Stomach (tissue), 9 donors: ENCODE measurements around the gene LIPT2. TPM values are rescaled to one million over a fixed set of nuclear protein-coding genes. Genes with fewer than 3 reads are reported as not detected.
A peak's percentile ranks its signal among the peaks of the same experiment; 100 is the strongest.

Source experiments
- DNase-seq, 2 donors: peaks; one replicate each; pipeline versions ENCODE4 v3.0.0 to v3.0.0-alpha.2; 2013 to 2019
- H3K27ac ChIP-seq, 5 donors: fragments of 200-600 bp in 4 of 5; sonication (generic) in 4 of 5; one replicate each; pipeline ENCODE4 v1.5.1; 2013 to 2019; ENCODE audit warnings: mild to moderate bottlenecking in 1 of 5, moderate library complexity in 1 of 5
- H3K27me3 ChIP-seq, 3 donors: fragments of 200-600 bp; sonication (generic); one replicate each; pipeline ENCODE4 v1.5.1; 2017 to 2019; ENCODE audit warnings: mixed run types in 1 of 3
- H3K36me3 ChIP-seq, 4 donors: fragments of 200-600 bp; sonication (generic); 1 replicate in 3 of 4; 2 replicates in 1 of 4; pipeline ENCODE4 v1.5.1; 2016 to 2019
- H3K4me1 ChIP-seq, 4 donors: fragments of 200-600 bp; sonication (generic); one replicate each; pipeline ENCODE4 v1.5.1; 2016 to 2019
- H3K4me3 ChIP-seq, 4 donors: fragments of 200-600 bp; sonication (generic) in 3 of 4; one replicate each; pipeline ENCODE4 v1.5.1; 2016 to 2019; ENCODE audit warnings: mild to moderate bottlenecking in 1 of 4
- H3K9me3 ChIP-seq, 4 donors: fragments of 200-600 bp; sonication (generic); one replicate each; pipeline ENCODE4 v1.5.1; 2016 to 2019
- CTCF ChIP-seq, 7 experiments: fragments of 450-650 bp in 4 of 7; fragments of 200-600 bp in 3 of 7; sonication (generic) in 3 of 7; IDR thresholded peaks; one replicate each; pipeline ENCODE4 v1.5.1; 2016 to 2019; ENCODE audit warnings: antibody characterized with exemption in 7 of 7, control low read depth in 2 of 7, mild to moderate bottlenecking in 1 of 7
- EP300 ChIP-seq: sonication (generic); formaldehyde crosslinking; IDR thresholded peaks from one replicate; pipeline ENCODE4 v1.6.1; 2017; ENCODE audit warnings: antibody characterized with exemption
- POLR2A ChIP-seq, 4 donors: fragments of 450-650 bp; IDR thresholded peaks; one replicate each; pipeline ENCODE4 v1.6.1; 2016; ENCODE audit warnings: antibody characterized with exemption in 4 of 4, control low read depth in 2 of 4, mild to moderate bottlenecking in 1 of 4, moderate library complexity in 1 of 4
- POLR2AphosphoS5 ChIP-seq, 3 donors: sonication (generic); formaldehyde crosslinking; IDR thresholded peaks; one replicate each; pipeline ENCODE4 v1.6.1; 2016; ENCODE audit warnings: antibody characterized with exemption in 3 of 3
- WGBS, 5 donors: extraction: QIAGEN DNeasy Blood & Tissue Kit in 3 of 5; methylation state at CpG; one replicate each; pipeline versions ENCODE4 v1.1.5 to v1.1.7; 2013 to 2018; 5-methylcytosine and 5-hydroxymethylcytosine counted together
- intact Hi-C: fragments of 100-400 bp; cut with DNase I; formaldehyde crosslinking; loops from one replicate; pipeline ENCODE4 v1.15.1; 2023; ENCODE audit warnings: low total_unique reads
- polyA plus RNA-seq, 3 donors: library from polyadenylated mRNA; stranded (reverse); fragments of 200-250 nt; gene quantifications; one replicate each; pipeline ENCODE4 v1.2.3, GENCODE V29; 2013
- total RNA-seq, 5 donors: library from RNA; depleted of rRNA; stranded (reverse); fragments of >200 nt; gene quantifications; one replicate each; pipeline versions ENCODE4 v1.1.0 to v1.2.3, GENCODE V29; 2014 to 2016
- donor health status: healthy with polysubstance abuse.
- donor health status: Bipolar disorder and iron deficiency.
- donor health status: healthy.

Gene LIPT2
- total and polyA plus RNA-seq, 8 donors = 0.45 to 32.0 (median 3.1) TPM; not detected in 1

GRCh38 chr11:74447720-74448119 lies 45.8 kb downstream of the LIPT2 start:
- no peak for DNase-seq
- no peaks in the 10 kb centered on the region for H3K36me3 ChIP-seq
- TF ChIP-seq CTCF (IDR thresholded peaks at IDR 0.05) (no peak), POLR2A (IDR thresholded peaks at IDR 0.05) (no peak), POLR2AphosphoS5 (IDR thresholded peaks at IDR 0.05) (no peak), EP300 (no peak)
- H3K27me3 ChIP-seq = peaks cover 0 to 8% (median 0%) of the 10 kb centered on the region in 3 donors
- H3K4me1 ChIP-seq = peaks cover 0 to 28% (median 11%) of the 10 kb centered on the region in 4 donors
- no peaks in the 10 kb centered on the region for H3K9me3 ChIP-seq
- intact Hi-C loops = loop anchor here (5.0 kb wide), 2 partner anchors 55 to 190 kb away; no protein-coding TSS in a partner anchor
- H3K27ac ChIP-seq = no peak overlapping the region
- no peak overlapping the region for H3K4me3 ChIP-seq

- intact Hi-C loops = loop anchor here (5.0 kb wide), 2 partner anchors 54 to 189 kb away; no protein-coding TSS in a partner anchor
- Histone ChIP-seq H3K27ac (no peak overlapping the region), H3K4me3 (no peak overlapping the region), H3K36me3 (no peaks in the 10 kb centered on the region), H3K9me3 (no peaks in the 10 kb centered on the region), H3K4me1 (peaks cover 0 to 29% (median 15%) of the 10 kb centered on the region in 4 donors), H3K27me3 (no peaks in the 10 kb centered on the region)
- DNase-seq = no peak
- 88 to 100% (median 91%) methylated on average over 1 of the region's 1 CpG for WGBS, 5 donors
- no peak for TF ChIP-seq CTCF (IDR thresholded peaks at IDR 0.05)
- no peak for TF ChIP-seq POLR2A (IDR thresholded peaks at IDR 0.05)
- no peak for TF ChIP-seq POLR2AphosphoS5 (IDR thresholded peaks at IDR 0.05)
- no peak for TF ChIP-seq EP300
Measured at GRCh38 chr11:74446532-74446938, 47.0 kb downstream of the LIPT2 start.

GRCh38 chr11:74444173-74444826 lies 49.2 kb downstream of the LIPT2 start:
- WGBS, 5 donors = 70 to 78% (median 75%) methylated on average over 9 of the region's 9 CpGs
- no peaks in the 10 kb centered on the region for H3K9me3 ChIP-seq
- intact Hi-C loops = no loop called here

More at GRCh38 chr11:74444173-74444826, 49.2 kb downstream of the LIPT2 start:
- Histone ChIP-seq H3K4me1 (peaks cover 0 to 23% (median 15%) of the 10 kb centered on the region in 4 donors), H3K4me3 (no peak overlapping the region), H3K27ac (no peak overlapping the region), H3K36me3 (no peaks in the 10 kb centered on the region), H3K27me3 (no peaks in the 10 kb centered on the region)
- peak in 1 of 2 donors; percentile 28 for DNase-seq
- TF ChIP-seq EP300 (no peak), POLR2A (IDR thresholded peaks at IDR 0.05) (no peak), POLR2AphosphoS5 (IDR thresholded peaks at IDR 0.05) (no peak), CTCF (IDR thresholded peaks at IDR 0.05) (no peak)
